Epithelial cell of esophagus (primary cell): ENCODE measurements around the gene PRELID1.
A peak's percentile ranks its signal among the peaks of the same experiment; 100 is the strongest.

Experiments used
- DNase-seq: peaks from one replicate; pipeline ENCODE4 v3.0.0; 2010; ENCODE audit warnings: low read depth
- H3K4me3 ChIP-seq: 2 replicates; pipeline ENCODE4 v1.5.1; 2011; ENCODE audit warnings: mild to moderate bottlenecking, low read length, control low read depth
- TF ChIP-seq, protein P1 (sequence below): IDR thresholded peaks from 2 replicates; pipeline ENCODE4 v1.5.1; 2011; ENCODE audit warnings: low read depth, mild to moderate bottlenecking, low read length, control low read depth, inconsistent platforms; ENCODE audit not compliant: insufficient read depth; ENCODE audit errors: missing control alignments

PRELID1 gene

GRCh38 chr5:177299697-177300096, 3.9 kb upstream of the PRELID1 start:
- TF ChIP-seq, protein P1, sequence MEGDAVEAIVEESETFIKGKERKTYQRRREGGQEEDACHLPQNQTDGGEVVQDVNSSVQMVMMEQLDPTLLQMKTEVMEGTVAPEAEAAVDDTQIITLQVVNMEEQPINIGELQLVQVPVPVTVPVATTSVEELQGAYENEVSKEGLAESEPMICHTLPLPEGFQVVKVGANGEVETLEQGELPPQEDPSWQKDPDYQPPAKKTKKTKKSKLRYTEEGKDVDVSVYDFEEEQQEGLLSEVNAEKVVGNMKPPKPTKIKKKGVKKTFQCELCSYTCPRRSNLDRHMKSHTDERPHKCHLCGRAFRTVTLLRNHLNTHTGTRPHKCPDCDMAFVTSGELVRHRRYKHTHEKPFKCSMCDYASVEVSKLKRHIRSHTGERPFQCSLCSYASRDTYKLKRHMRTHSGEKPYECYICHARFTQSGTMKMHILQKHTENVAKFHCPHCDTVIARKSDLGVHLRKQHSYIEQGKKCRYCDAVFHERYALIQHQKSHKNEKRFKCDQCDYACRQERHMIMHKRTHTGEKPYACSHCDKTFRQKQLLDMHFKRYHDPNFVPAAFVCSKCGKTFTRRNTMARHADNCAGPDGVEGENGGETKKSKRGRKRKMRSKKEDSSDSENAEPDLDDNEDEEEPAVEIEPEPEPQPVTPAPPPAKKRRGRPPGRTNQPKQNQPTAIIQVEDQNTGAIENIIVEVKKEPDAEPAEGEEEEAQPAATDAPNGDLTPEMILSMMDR, result no peak
- H3K4me3 ChIP-seq, result no peak overlapping the region
- DNase-seq, result no peak

- peak; percentile 57 for DNase-seq
- no peak overlapping the region for H3K4me3 ChIP-seq
- TF ChIP-seq, protein P1, result no peak
Measured at GRCh38 chr5:177300236-177300880, 3.2 kb upstream of the PRELID1 start.

GRCh38 chr5:177300951-177301350, 2.6 kb upstream of the PRELID1 start:
- TF ChIP-seq, protein P1, result no peak
- DNase-seq, result peak; percentile 70
- H3K4me3 ChIP-seq, result no peak overlapping the region

GRCh38 chr5:177301503-177302165, 2.0 kb upstream of the PRELID1 start:
- peak overlapping the region; percentile 89 for H3K4me3 ChIP-seq
- TF ChIP-seq, protein P1, result no peak
- peak; percentile 99 for DNase-seq

GRCh38 chr5:177302354-177303110, 1.1 kb upstream of the PRELID1 start:
- peak overlapping the region; percentile 89 for H3K4me3 ChIP-seq
- TF ChIP-seq, protein P1, result no peak
- DNase-seq, result peak; percentile 23

- no peak for DNase-seq
- peak overlapping the region; percentile 89 for H3K4me3 ChIP-seq
- TF ChIP-seq, protein P1, result no peak
Measured at GRCh38 chr5:177303925-177304391, 359 bp downstream of the PRELID1 start.
